Suprapubic skin (tissue), 4 donors: ENCODE measurements around the gene CCDC85B.

Experiments used
- POLR2A ChIP-seq, 2 donors: fragments of 450-650 bp; IDR thresholded peaks; one replicate each; pipeline ENCODE4 v1.6.1; 2017; ENCODE audit warnings: antibody characterized with exemption in 2 of 2, mild to moderate bottlenecking in 2 of 2, moderate library complexity in 2 of 2
- POLR2AphosphoS5 ChIP-seq, 3 donors: sonication (generic); formaldehyde crosslinking; IDR thresholded peaks; one replicate each; pipeline ENCODE4 v1.6.1; 2017; ENCODE audit warnings: antibody characterized with exemption in 3 of 3
- TF ChIP-seq, protein P1 (sequence below), 2 donors: fragments of 200-600 bp in 1 of 2; fragments of 450-650 bp in 1 of 2; sonication (generic) in 1 of 2; IDR thresholded peaks; one replicate each; pipeline ENCODE4 v1.5.1; 2016 to 2019; ENCODE audit warnings: antibody characterized with exemption in 2 of 2, mild to moderate bottlenecking in 1 of 2, moderate library complexity in 1 of 2

DNA sequence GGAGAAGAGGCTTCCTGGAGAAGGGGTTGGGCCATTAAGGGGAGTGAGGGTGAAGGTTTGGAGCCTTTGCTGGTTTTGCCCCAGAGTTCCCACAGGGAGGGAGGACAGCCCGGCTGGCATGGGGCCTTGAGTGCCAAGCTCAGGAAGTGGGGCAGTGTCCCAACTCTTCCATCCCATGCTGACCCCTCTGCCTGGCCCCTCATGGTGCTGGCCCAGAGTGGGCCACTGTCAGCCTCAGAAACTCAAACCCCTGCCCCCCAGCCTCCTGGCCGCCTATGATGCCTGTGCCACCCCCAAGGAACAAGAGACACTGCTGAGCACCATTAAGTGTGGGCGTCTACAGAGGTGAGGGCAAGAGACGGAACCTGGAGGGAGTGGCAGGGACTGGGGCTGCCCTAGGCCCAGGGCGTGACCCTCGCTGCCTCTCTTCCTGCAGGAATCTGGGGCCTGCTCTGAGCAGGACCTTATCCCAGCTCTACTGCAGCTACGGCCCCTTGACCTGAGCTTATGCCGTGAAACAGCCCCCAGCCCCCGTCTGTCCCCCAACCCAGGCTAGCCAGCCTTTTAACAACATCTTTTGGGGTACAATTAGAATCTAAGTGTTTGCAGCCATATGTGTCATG is 24.8 kb upstream of the CCDC85B start:
- TF ChIP-seq, protein P1, sequence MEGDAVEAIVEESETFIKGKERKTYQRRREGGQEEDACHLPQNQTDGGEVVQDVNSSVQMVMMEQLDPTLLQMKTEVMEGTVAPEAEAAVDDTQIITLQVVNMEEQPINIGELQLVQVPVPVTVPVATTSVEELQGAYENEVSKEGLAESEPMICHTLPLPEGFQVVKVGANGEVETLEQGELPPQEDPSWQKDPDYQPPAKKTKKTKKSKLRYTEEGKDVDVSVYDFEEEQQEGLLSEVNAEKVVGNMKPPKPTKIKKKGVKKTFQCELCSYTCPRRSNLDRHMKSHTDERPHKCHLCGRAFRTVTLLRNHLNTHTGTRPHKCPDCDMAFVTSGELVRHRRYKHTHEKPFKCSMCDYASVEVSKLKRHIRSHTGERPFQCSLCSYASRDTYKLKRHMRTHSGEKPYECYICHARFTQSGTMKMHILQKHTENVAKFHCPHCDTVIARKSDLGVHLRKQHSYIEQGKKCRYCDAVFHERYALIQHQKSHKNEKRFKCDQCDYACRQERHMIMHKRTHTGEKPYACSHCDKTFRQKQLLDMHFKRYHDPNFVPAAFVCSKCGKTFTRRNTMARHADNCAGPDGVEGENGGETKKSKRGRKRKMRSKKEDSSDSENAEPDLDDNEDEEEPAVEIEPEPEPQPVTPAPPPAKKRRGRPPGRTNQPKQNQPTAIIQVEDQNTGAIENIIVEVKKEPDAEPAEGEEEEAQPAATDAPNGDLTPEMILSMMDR (IDR thresholded peaks at IDR 0.05) = no peak
- TF ChIP-seq POLR2AphosphoS5 (IDR thresholded peaks at IDR 0.05) = no peak
- TF ChIP-seq POLR2A (IDR thresholded peaks at IDR 0.05) = no peak
